GM12865 (cell line): ENCODE measurements around the gene RRP7A.
A peak's percentile ranks its signal among the peaks of the same experiment; 100 is the strongest.
"Not testable (repeated sequence)": the region's sequence is repeated elsewhere in the genome, so short reads cannot be mapped to it uniquely, and the experiment has no call there.

Source experiments
- DNase-seq: peaks from one replicate; pipeline ENCODE4 v3.0.0; 2010; ENCODE audit warnings: low read depth
- H3K4me3 ChIP-seq: 2 replicates; pipeline ENCODE4 v1.5.1; 2011; ENCODE audit warnings: mild to moderate bottlenecking, low read depth, low read length, control low read depth
- TF ChIP-seq, protein P1 (sequence below): IDR thresholded peaks from 2 replicates; pipeline ENCODE4 v1.5.1; 2011; ENCODE audit warnings: low read length, control low read depth, low read depth, inconsistent platforms; ENCODE audit not compliant: insufficient read depth; ENCODE audit errors: missing control alignments

Gene RRP7A

GRCh38 chr22:42511401-42511891 lies 8.2 kb downstream of the RRP7A start:
- DNase-seq = no peak
- TF ChIP-seq, protein P1, sequence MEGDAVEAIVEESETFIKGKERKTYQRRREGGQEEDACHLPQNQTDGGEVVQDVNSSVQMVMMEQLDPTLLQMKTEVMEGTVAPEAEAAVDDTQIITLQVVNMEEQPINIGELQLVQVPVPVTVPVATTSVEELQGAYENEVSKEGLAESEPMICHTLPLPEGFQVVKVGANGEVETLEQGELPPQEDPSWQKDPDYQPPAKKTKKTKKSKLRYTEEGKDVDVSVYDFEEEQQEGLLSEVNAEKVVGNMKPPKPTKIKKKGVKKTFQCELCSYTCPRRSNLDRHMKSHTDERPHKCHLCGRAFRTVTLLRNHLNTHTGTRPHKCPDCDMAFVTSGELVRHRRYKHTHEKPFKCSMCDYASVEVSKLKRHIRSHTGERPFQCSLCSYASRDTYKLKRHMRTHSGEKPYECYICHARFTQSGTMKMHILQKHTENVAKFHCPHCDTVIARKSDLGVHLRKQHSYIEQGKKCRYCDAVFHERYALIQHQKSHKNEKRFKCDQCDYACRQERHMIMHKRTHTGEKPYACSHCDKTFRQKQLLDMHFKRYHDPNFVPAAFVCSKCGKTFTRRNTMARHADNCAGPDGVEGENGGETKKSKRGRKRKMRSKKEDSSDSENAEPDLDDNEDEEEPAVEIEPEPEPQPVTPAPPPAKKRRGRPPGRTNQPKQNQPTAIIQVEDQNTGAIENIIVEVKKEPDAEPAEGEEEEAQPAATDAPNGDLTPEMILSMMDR = no peak

DNA sequence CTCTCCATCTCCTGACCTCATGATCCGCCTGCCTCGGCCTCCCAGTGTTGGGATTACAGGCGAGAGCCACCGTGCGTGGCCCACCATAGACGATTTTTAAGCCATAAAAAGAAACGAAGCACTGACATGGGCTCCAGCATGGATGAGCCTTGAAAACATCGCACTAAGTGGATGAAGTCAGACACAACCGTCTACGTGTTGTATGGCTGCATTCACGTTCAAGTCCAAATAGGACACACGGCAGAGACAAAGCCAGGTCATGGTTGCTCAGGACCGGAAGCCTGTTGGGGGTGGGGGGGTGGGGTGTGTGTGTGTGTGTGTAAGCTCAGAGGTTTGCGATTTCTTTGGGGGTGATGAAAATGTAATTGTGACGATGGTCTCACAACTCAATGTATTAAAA lies 10.0 kb downstream of the RRP7A start:
- no peak for DNase-seq
- TF ChIP-seq, protein P1 = no peak
- H3K4me3 ChIP-seq = no peak overlapping the region

More at GRCh38 chr22:42511401-42511891, 8.2 kb downstream of the RRP7A start:
- H3K4me3 ChIP-seq = no peak overlapping the region

DNA sequence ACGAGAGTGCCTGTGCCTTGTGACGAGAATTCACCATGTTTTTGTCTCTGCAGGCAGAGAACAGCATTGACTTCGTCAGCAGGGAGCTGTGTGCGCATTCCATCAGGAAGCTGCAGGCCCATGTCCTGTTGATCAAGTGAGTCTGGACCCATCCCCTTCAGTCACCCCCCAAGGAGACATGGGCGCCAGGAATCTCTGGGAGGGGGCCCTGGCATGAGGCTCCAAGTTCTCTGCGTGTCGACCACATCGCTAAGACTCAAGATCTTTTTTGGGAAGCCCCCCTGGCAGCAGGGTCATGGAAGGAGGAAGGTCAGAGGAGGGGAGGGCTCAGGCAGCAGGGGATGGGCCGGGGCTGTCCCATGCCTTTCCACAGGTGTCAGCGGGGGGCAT lies 10.6 kb downstream of the RRP7A start:
- not testable (repeated sequence) for DNase-seq, H3K4me3 ChIP-seq

GRCh38 chr22:42508327-42508974 lies 11.1 kb downstream of the RRP7A start:
- not testable (repeated sequence) for H3K4me3 ChIP-seq, DNase-seq

DNA sequence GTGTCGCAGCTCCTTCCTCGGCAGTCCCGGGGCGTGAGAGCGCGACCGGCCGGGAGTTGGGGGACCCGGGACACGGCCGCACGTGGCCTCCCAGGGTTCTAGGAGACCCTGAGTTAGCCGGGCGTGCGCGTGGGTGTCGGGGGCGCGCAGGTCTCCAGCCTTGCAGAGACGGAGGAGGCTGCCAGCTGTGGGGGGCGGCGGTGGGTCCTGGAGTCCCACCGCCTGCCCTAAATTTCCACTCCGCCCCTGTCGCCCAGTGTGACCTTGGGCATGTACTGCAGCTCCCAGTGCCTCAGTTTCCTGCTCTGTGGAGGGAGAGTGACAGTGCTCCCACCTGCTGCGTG lies 18.8 kb downstream of the RRP7A start:
- peak overlapping the region; percentile 30 for H3K4me3 ChIP-seq
- DNase-seq = no peak
- TF ChIP-seq, protein P1 = no peak

- H3K4me3 ChIP-seq = peak overlapping the region; percentile 43
- TF ChIP-seq, protein P1 = no peak
- DNase-seq = peak; percentile 94
Measured at GRCh38 chr22:42500161-42500835, 19.3 kb downstream of the RRP7A start.

DNA sequence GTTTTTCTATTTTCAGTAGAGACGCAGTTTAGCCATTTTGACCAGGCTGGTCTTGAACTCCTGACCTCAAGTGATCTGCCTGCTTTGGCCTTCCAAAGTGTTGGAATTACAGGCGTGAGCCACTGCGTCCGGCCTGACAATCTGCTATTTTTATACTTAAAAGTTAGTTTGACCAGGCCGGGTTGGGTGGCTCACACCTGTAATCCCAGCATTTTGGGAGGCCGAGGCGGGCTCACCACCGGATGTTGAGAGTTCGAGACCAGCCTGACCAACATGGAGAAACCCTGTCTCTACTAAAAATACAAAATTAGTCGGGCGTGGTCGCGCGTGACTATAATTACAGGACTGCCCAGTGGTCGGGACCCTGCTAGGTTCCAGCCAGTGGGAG lies 19.8 kb downstream of the RRP7A start:
- DNase-seq = not testable (repeated sequence)
- peak overlapping the region; percentile 43 for H3K4me3 ChIP-seq

DNA sequence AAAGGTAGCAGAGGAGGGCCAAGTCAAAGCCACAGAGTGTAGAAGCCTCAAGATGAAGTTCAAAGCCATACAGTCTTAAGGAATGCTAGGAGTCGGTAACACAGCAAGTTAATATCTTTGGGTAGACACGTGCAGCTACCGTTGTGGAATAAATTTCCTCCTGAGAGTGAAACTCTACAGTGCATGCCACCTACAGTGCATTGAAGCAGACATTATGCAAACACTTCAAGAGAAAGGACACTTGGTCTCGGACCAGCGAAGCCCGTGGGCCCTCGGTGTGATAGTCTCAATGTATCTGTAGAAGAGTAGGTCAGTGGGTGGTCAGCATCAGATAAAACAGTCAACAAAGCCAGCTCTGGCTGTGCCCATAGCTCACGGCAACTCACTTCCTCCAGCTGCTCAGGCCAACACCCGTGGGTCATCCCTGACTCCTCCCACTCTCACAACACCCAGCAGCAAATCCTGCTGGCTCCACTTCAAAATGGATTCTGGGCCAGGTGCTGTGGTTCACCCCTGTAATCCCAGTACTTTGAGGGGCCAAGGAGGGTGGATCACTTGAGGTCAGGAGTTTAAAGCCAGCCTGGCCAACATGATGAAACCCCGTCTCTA lies 24.0 kb downstream of the RRP7A start:
- peak; percentile 53 for DNase-seq
- not testable (repeated sequence) for H3K4me3 ChIP-seq

DNA sequence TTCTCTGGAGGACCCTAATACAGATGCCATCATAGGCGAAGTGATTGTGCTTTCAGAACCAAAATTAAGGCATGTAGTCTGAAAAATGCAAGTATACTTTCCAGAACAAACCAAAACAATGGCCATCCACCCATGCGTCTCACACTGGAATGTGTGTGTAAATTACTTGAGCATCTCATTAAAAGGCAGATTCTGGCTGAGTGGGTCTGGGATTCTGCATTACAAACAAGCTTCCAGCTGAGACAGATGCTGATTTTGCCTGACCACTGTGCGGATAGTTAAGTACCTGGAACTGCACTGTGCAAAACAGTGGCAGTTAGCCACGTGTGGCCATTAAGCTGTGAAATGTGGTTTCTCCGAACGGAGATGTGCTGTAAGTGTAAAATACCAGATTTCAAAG lies 26.2 kb downstream of the RRP7A start:
- no peak for DNase-seq
- no peak overlapping the region for H3K4me3 ChIP-seq
- TF ChIP-seq, protein P1 = no peak
